DND-41 (cell line): Measurements from ENCODE around the gene MGAT4B.

Experiments used
- ATAC-seq: fragments of 200-7000 bp; cut with Tn5 transposase; 3 replicates; pipeline ENCODE4 v1.9.1; 2021; ENCODE audit warnings: low read depth; ENCODE audit not compliant: insufficient read depth
- DNase-seq: peaks from one replicate; pipeline ENCODE4 v3.0.0-alpha.2; 2020
- H2AFZ ChIP-seq: 2 replicates; pipeline ENCODE4 v1.6.0; 2012; ENCODE audit warnings: low read depth, low read length
- H3K27ac ChIP-seq: 2 replicates; pipeline ENCODE4 v1.5.1; 2012; ENCODE audit warnings: low read length, inconsistent platforms
- H3K27me3 ChIP-seq: fragments of 200-600 bp; sonication (generic); 2 replicates; pipeline ENCODE4 v1.6.0; 2012; ENCODE audit warnings: low read length, mild to moderate bottlenecking, inconsistent platforms; ENCODE audit not compliant: insufficient read depth, poor library complexity
- H3K36me3 ChIP-seq: 2 replicates; pipeline ENCODE4 v1.5.1; 2012; ENCODE audit warnings: low read length, inconsistent platforms; ENCODE audit not compliant: insufficient read depth
- H3K4me1 ChIP-seq: 2 replicates; pipeline ENCODE4 v1.5.1; 2012; ENCODE audit warnings: mild to moderate bottlenecking, low read length; ENCODE audit not compliant: insufficient read depth
- H3K4me2 ChIP-seq: 2 replicates; pipeline ENCODE4 v1.6.0; 2012; ENCODE audit warnings: mild to moderate bottlenecking, moderate library complexity, low read length, inconsistent platforms; ENCODE audit not compliant: insufficient read depth
- H3K4me3 ChIP-seq, 2 experiments: fragments of 200-600 bp in 1 of 2; shearing (Covaris generic) in 1 of 2; 2 replicates each; pipeline ENCODE4 v1.5.1; 2012 to 2016; ENCODE audit warnings: inconsistent platforms in 2 of 2, low read length in 2 of 2, mild to moderate bottlenecking in 2 of 2, low read depth in 1 of 2, moderate library complexity in 1 of 2
- H3K79me2 ChIP-seq: 2 replicates; pipeline ENCODE4 v1.6.0; 2012; ENCODE audit warnings: low read length, inconsistent platforms; ENCODE audit not compliant: insufficient read depth
- H3K9ac ChIP-seq: 2 replicates; pipeline ENCODE4 v1.6.0; 2012; ENCODE audit warnings: low read depth, mild to moderate bottlenecking, inconsistent platforms, low read length, moderate library complexity
- H3K9me3 ChIP-seq: 2 replicates; pipeline ENCODE4 v1.5.1; 2012; ENCODE audit warnings: low read length, moderate library complexity, mild to moderate bottlenecking, inconsistent platforms; ENCODE audit not compliant: insufficient read depth, severe bottlenecking
- H4K20me1 ChIP-seq: 2 replicates; pipeline ENCODE4 v1.6.0; 2012; ENCODE audit warnings: low read length; ENCODE audit not compliant: insufficient read depth
- EZH2 ChIP-seq: IDR thresholded peaks from 3 replicates; pipeline ENCODE4 v1.6.1; 2012; ENCODE audit warnings: borderline replicate concordance, low read depth, mild to moderate bottlenecking, moderate library complexity, low read length, inconsistent platforms; ENCODE audit not compliant: severe bottlenecking
- TF ChIP-seq, protein P1 (sequence below): IDR thresholded peaks from 2 replicates; pipeline ENCODE4 v1.5.1; 2012; ENCODE audit warnings: borderline replicate concordance, low read length, moderate library complexity, mild to moderate bottlenecking; ENCODE audit not compliant: poor library complexity, severe bottlenecking; ENCODE audit errors: extremely low read depth

The MGAT4B gene

DNA sequence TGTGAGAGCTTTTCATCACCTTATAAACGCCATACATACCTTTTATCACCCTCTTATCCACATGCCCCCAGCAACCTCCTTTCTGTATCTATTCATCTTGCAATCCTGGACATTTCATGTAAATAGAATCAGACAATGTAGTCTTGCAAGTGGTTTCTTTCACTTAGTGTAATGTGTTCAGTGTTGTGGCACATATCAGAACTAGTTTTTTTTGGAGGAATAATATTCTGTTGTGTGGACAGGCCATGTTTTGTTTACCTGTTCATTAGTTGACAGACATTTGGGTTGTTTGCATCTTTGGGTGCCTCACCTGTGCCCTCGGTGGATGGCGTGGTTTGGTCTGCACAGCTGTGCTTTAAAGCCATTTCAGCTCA lies 15.4 kb upstream of the MGAT4B start:
- peaks cover 11% of the 10 kb centered on the region for H4K20me1 ChIP-seq
- H3K4me2 ChIP-seq: peak overlapping the region; percentile 78
- no peak overlapping the region for H2AFZ ChIP-seq
- peaks cover 24% of the 10 kb centered on the region for H3K4me1 ChIP-seq
- H3K4me3 ChIP-seq: peak overlapping the region in 1 of 2 experiments; percentile 80; a peak in 2 of 4 replicates
- no peak for TF ChIP-seq EZH2
- TF ChIP-seq, protein P1, sequence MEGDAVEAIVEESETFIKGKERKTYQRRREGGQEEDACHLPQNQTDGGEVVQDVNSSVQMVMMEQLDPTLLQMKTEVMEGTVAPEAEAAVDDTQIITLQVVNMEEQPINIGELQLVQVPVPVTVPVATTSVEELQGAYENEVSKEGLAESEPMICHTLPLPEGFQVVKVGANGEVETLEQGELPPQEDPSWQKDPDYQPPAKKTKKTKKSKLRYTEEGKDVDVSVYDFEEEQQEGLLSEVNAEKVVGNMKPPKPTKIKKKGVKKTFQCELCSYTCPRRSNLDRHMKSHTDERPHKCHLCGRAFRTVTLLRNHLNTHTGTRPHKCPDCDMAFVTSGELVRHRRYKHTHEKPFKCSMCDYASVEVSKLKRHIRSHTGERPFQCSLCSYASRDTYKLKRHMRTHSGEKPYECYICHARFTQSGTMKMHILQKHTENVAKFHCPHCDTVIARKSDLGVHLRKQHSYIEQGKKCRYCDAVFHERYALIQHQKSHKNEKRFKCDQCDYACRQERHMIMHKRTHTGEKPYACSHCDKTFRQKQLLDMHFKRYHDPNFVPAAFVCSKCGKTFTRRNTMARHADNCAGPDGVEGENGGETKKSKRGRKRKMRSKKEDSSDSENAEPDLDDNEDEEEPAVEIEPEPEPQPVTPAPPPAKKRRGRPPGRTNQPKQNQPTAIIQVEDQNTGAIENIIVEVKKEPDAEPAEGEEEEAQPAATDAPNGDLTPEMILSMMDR: no peak
- no peaks in the 10 kb centered on the region for H3K9me3 ChIP-seq
- no peak overlapping the region for H3K27ac ChIP-seq
- H3K36me3 ChIP-seq: peaks cover 43% of the 10 kb centered on the region
- DNase-seq: no peak
- peaks cover 20% of the 10 kb centered on the region for H3K79me2 ChIP-seq
- no peaks in the 10 kb centered on the region for H3K27me3 ChIP-seq
- ATAC-seq: no peak
- H3K9ac ChIP-seq: peak overlapping the region; percentile 90; the same call in 1 of the 2 replicates

DNA sequence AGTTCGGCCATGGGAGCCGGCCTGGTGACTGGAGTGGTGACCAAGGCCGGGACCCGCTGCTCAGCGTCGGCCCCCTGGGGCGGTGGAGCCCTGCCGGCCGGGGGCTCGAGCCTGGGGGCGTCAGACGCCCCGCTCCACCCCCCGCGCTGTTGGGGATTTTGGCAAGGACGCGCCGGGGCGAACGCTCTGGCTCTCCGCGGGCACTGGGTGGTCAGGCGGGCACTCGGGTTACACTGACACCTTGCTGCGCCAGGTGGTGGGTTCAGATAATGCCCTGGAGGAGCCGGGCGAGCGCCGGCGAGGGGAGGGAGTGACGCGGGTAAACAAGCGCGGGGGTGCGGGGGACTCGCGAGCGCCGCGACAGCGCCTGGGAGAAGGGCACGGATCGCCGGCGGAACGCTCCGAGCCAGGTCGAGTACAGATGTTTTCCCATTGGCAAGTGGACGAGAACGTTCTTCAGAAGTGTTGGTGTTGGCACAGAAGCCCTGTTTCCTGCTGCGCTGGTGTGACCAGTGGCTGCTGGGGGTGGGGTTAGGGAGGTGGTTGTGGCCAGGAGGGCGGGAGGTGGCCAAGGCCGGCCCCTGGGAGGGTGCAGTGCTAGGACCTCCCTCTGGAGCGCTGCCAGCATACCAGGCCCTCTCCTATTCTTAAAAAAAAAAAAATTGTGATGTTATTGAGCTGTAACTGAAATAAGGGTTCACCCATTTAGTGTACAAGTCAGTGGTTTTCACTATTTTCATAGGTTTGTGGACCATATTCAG lies 14.8 kb upstream of the MGAT4B start:
- peaks cover 37% of the 10 kb centered on the region for H3K36me3 ChIP-seq
- H3K27ac ChIP-seq: peak overlapping the region; percentile 76
- H3K4me1 ChIP-seq: peaks cover 24% of the 10 kb centered on the region
- H3K27me3 ChIP-seq: no peaks in the 10 kb centered on the region
- H3K9me3 ChIP-seq: no peaks in the 10 kb centered on the region
- peak overlapping the region; percentile 80 to 86 for H3K4me3 ChIP-seq
- DNase-seq (peak; percentile 81), ATAC-seq (peak; percentile 72)
- H3K9ac ChIP-seq: peak overlapping the region; percentile 90
- H2AFZ ChIP-seq: peak overlapping the region; percentile 80
- peaks cover 11% of the 10 kb centered on the region for H4K20me1 ChIP-seq
- TF ChIP-seq EZH2: no peak
- TF ChIP-seq, protein P1: no peak
- peak overlapping the region; percentile 78 for H3K4me2 ChIP-seq
- peaks cover 20% of the 10 kb centered on the region for H3K79me2 ChIP-seq

DNA sequence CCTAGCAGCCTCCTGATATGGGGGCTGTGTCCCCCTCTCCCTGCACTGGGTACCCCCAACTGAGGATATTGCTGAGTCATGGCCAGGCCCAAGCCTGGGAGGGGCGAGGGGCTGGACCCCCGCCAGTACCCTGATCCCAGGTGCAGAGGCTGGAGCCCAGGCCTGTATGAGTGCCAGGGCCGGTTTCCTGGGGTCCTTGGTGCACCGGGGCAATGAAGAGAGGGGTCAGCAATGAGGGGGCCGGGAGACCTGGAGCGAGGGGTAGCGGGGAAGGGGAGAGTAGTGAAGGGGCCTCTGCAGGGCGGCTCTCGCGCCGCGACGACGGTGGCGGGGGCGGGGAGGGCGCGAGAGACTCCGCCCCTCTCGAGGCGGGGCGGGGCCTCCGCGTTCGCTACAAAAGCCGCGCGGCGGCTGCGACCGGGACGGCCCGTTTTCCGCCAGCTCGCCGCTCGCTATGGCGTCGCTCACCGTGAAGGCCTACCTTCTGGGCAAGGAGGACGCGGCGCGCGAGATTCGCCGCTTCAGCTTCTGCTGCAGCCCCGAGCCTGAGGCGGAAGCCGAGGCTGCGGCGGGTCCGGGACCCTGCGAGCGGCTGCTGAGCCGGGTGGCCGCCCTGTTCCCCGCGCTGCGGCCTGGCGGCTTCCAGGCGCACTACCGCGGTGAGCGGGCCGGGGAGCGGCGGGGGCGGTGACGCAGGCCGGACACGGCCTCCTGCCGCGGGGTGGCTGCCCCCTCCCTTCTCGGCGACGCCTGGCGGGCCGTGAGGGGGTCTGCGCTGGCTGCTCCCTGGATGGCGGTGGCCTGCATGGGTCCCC lies 14.0 kb upstream of the MGAT4B start, which contains the start of gene SQSTM1:
Gene SQSTM1 (plus strand): TSS at position 423 of the 815 bp plus-strand sequence. CDS start 32 bp downstream, at position 455.
- peak within 1 kb of the TSS; percentile 78 for H3K4me2 ChIP-seq
- peak; percentile 80 for DNase-seq
- peaks cover 30% of the 10 kb centered on the region for H3K36me3 ChIP-seq
- ATAC-seq: peak; percentile 78
- TF ChIP-seq, protein P1: no peak
- TF ChIP-seq EZH2: no peak
- H3K9me3 ChIP-seq: no peaks in the 10 kb centered on the region
- H4K20me1 ChIP-seq: peaks cover 11% of the 10 kb centered on the region
- peak within 1 kb of the TSS; percentile 80 for H2AFZ ChIP-seq
- no peaks in the 10 kb centered on the region for H3K27me3 ChIP-seq
- H3K9ac ChIP-seq: peak within 1 kb of the TSS; percentile 90
- peak within 1 kb of the TSS; percentile 80 to 86 for H3K4me3 ChIP-seq
- H3K4me1 ChIP-seq: peaks cover 24% of the 10 kb centered on the region
- H3K27ac ChIP-seq: peak within 1 kb of the TSS; percentile 76
- H3K79me2 ChIP-seq: peaks cover 20% of the 10 kb centered on the region
